H9 (cell line): Measurements from ENCODE around the gene BANF1. TPM values are rescaled to one million over a fixed set of nuclear protein-coding genes. Genes with fewer than 3 reads are reported as not detected.

ENCODE experiments used
- DNase-seq: peaks from one replicate; pipeline ENCODE4 v3.0.0-alpha.2; 2017
- H2AFZ ChIP-seq: one replicate; pipeline ENCODE4 v1.6.1; 2013; ENCODE audit warnings: mild to moderate bottlenecking, low read length, control low read depth, moderate library complexity
- H2AK5ac ChIP-seq: 2 replicates; pipeline ENCODE4 v1.6.1; 2013; ENCODE audit warnings: low read length, control low read depth, mixed read lengths; ENCODE audit not compliant: insufficient read length
- H2BK120ac ChIP-seq: one replicate; pipeline ENCODE4 v1.6.1; 2013; ENCODE audit warnings: low read depth, mild to moderate bottlenecking, low read length, control low read depth, inconsistent platforms; ENCODE audit not compliant: poor library complexity, severe bottlenecking
- H2BK12ac ChIP-seq: 2 replicates; pipeline ENCODE4 v1.6.1; 2013; ENCODE audit warnings: low read length, control low read depth, mixed read lengths, low read depth; ENCODE audit not compliant: insufficient read length
- H2BK15ac ChIP-seq: 2 replicates; pipeline ENCODE4 v1.6.1; 2013; ENCODE audit warnings: low read depth, low read length, control low read depth
- H2BK20ac ChIP-seq: one replicate; pipeline ENCODE4 v1.6.1; 2013; ENCODE audit warnings: low read depth, mild to moderate bottlenecking, low read length, control low read depth, inconsistent platforms; ENCODE audit not compliant: poor library complexity, severe bottlenecking
- H2BK5ac ChIP-seq: 2 replicates; pipeline ENCODE4 v1.6.1; 2013; ENCODE audit warnings: low read length, control low read depth, mixed read lengths; ENCODE audit not compliant: insufficient read length
- H3K14ac ChIP-seq: 2 replicates; pipeline ENCODE4 v1.6.1; 2013; ENCODE audit warnings: low read length, control low read depth; ENCODE audit not compliant: insufficient read depth
- H3K18ac ChIP-seq: 2 replicates; pipeline ENCODE4 v1.6.1; 2013; ENCODE audit warnings: low read depth, mild to moderate bottlenecking, mixed read lengths, low read length, control low read depth; ENCODE audit not compliant: insufficient read length
- H3K23ac ChIP-seq: 2 replicates; pipeline ENCODE4 v1.6.1; 2013; ENCODE audit warnings: low read length, control low read depth, mixed read lengths, low read depth; ENCODE audit not compliant: insufficient read length
- H3K23me2 ChIP-seq: 2 replicates; pipeline ENCODE4 v1.6.1; 2013; ENCODE audit warnings: low read depth, mild to moderate bottlenecking, mixed read lengths, low read length, control low read depth; ENCODE audit not compliant: insufficient read length, poor library complexity, severe bottlenecking
- H3K27ac ChIP-seq: 2 replicates; pipeline ENCODE4 v1.5.1; 2013; ENCODE audit warnings: low read length, control low read depth, mixed read lengths, low read depth; ENCODE audit not compliant: insufficient read length
- H3K27me3 ChIP-seq: 2 replicates; pipeline ENCODE4 v1.6.1; 2013; ENCODE audit warnings: low read length, control low read depth, inconsistent platforms; ENCODE audit not compliant: insufficient read depth
- H3K4ac ChIP-seq: 2 replicates; pipeline ENCODE4 v1.6.1; 2013; ENCODE audit warnings: low read depth, mild to moderate bottlenecking, control low read depth, inconsistent platforms, low read length, moderate library complexity
- H3K4me1 ChIP-seq: 2 replicates; pipeline ENCODE4 v1.6.1; 2013; ENCODE audit warnings: low read length, control low read depth, inconsistent platforms; ENCODE audit not compliant: insufficient read depth
- H3K4me2 ChIP-seq: 2 replicates; pipeline ENCODE4 v1.6.1; 2013; ENCODE audit warnings: low read length, control low read depth, mixed read lengths; ENCODE audit not compliant: insufficient read length, insufficient read depth
- H3K56ac ChIP-seq: 2 replicates; pipeline ENCODE4 v1.6.1; 2013; ENCODE audit warnings: low read depth, mild to moderate bottlenecking, mixed read lengths, low read length, control low read depth; ENCODE audit not compliant: insufficient read length
- H3K79me1 ChIP-seq: 2 replicates; pipeline ENCODE4 v1.6.1; 2013; ENCODE audit warnings: low read depth, mild to moderate bottlenecking, moderate library complexity, low read length, control low read depth, inconsistent platforms; ENCODE audit not compliant: insufficient read depth, poor library complexity, severe bottlenecking
- H3K79me2 ChIP-seq: 2 replicates; pipeline ENCODE4 v1.6.1; 2013; ENCODE audit warnings: low read length, control low read depth, inconsistent platforms; ENCODE audit not compliant: insufficient read depth
- H3K9ac ChIP-seq: 2 replicates; pipeline ENCODE4 v1.6.1; 2013; ENCODE audit warnings: low read length, control low read depth, mixed read lengths; ENCODE audit not compliant: insufficient read length; ENCODE audit errors: extremely low read depth
- H3K9me3 ChIP-seq: one replicate; pipeline ENCODE4 v1.6.1; 2013; ENCODE audit warnings: low read depth, low read length, inconsistent platforms; ENCODE audit not compliant: control insufficient read depth
- H3T11ph ChIP-seq: one replicate; pipeline ENCODE4 v1.6.1; 2013; ENCODE audit warnings: mild to moderate bottlenecking, low read length, control low read depth, inconsistent platforms
- H4K20me1 ChIP-seq: one replicate; pipeline ENCODE4 v1.6.1; 2013; ENCODE audit not compliant: control insufficient read depth, insufficient read length, insufficient read depth
- H4K5ac ChIP-seq: 2 replicates; pipeline ENCODE4 v1.6.1; 2013; ENCODE audit warnings: low read depth, mild to moderate bottlenecking, mixed read lengths, low read length, control low read depth; ENCODE audit not compliant: insufficient read length
- H4K8ac ChIP-seq: replicated peaks from 2 replicates; pipeline ENCODE4 v1.6.1; 2013; ENCODE audit warnings: low read length, control low read depth, mixed read lengths, low read depth; ENCODE audit not compliant: insufficient read length
- H4K91ac ChIP-seq: 2 replicates; pipeline ENCODE4 v1.6.1; 2013; ENCODE audit warnings: low read depth, mild to moderate bottlenecking, moderate library complexity, mixed read lengths, low read length, control low read depth; ENCODE audit not compliant: insufficient read length
- H3K27ac Mint-ChIP-seq, 3 experiments: 2 replicates in 2 of 3; 3 replicates in 1 of 3; pipeline ENCODE4 v1.8.0; 2020 to 2021; ENCODE audit warnings: mixed read lengths in 3 of 3, mild to moderate bottlenecking in 1 of 3, moderate library complexity in 1 of 3
- H3K27me3 Mint-ChIP-seq: 2 replicates; pipeline ENCODE4 v1.8.0; 2021; ENCODE audit warnings: low read depth, mild to moderate bottlenecking, moderate library complexity, mixed read lengths
- H3K36me3 Mint-ChIP-seq, 3 experiments: 2 replicates in 2 of 3; 3 replicates in 1 of 3; pipeline ENCODE4 v1.8.0; 2020 to 2021; ENCODE audit warnings: low read depth in 3 of 3, mixed read lengths in 3 of 3; ENCODE audit not compliant: insufficient read depth in 1 of 3
- H3K4me1 Mint-ChIP-seq, 2 experiments: 2 replicates each; pipeline ENCODE4 v1.8.0; 2020; ENCODE audit warnings: mixed read lengths in 2 of 2
- H3K4me3 Mint-ChIP-seq, 2 experiments: 2 replicates in 1 of 2; 3 replicates in 1 of 2; pipeline ENCODE4 v1.8.0; 2020 to 2021; ENCODE audit warnings: mild to moderate bottlenecking in 2 of 2, mixed read lengths in 2 of 2, moderate library complexity in 1 of 2
- H3K9me3 Mint-ChIP-seq, 2 experiments: 2 replicates in 1 of 2; 3 replicates in 1 of 2; pipeline ENCODE4 v1.8.0; 2020; ENCODE audit warnings: mild to moderate bottlenecking in 2 of 2, mixed read lengths in 2 of 2, moderate library complexity in 1 of 2
- CTCF ChIP-seq: fragments of 200-600 bp; sonication (generic); conservative IDR thresholded peaks from 3 replicates; pipeline ENCODE4 v1.8.0; 2021; ENCODE audit warnings: antibody characterized with exemption, mild to moderate bottlenecking
- WGBS: extraction: QIAGEN DNeasy Blood & Tissue Kit; methylation state at CpG from one replicate; pipeline ENCODE4 v1.1.7; 2013; ENCODE audit warnings: missing lambda C conversion rate, low lambda C conversion rate, mixed read lengths; ENCODE audit not compliant: insufficient read length; ENCODE audit errors: extremely low coverage; 5-methylcytosine and 5-hydroxymethylcytosine counted together
- total RNA-seq: library from RNA; stranded (reverse); gene quantifications from 2 replicates; pipeline ENCODE4 v1.2.1, GENCODE V29; 2021

BANF1 gene
- total RNA-seq, 1 experiment from 2014 or later: 346 TPM

GRCh38 chr11:65964906-65965305 lies 37.4 kb upstream of the BANF1 start:
- Histone ChIP-seq H2BK5ac (no peak overlapping the region), H4K20me1 (no peaks in the 10 kb centered on the region), H3K27me3 (no peaks in the 10 kb centered on the region), H3K4ac (no peak overlapping the region), H3K9ac (no peak overlapping the region), H3K79me2 (peaks cover 10% of the 10 kb centered on the region; the same call in 1 of the 2 replicates), H3K56ac (no peak overlapping the region), H3K14ac (no peak overlapping the region), H3K4me1 (peaks cover 3% of the 10 kb centered on the region; the same call in 1 of the 2 replicates), H3K23me2 (peaks cover 3% of the 10 kb centered on the region), H4K91ac (no peak overlapping the region), H2BK15ac (no peak overlapping the region), H2BK120ac (no peak overlapping the region), H4K5ac (no peak overlapping the region), H3K9me3 (no peaks in the 10 kb centered on the region), H2BK20ac (no peak overlapping the region), H2AK5ac (no peak overlapping the region), H3K79me1 (peaks cover 5% of the 10 kb centered on the region), H3K4me2 (no peak overlapping the region), H3K23ac (no peak overlapping the region), H2BK12ac (no peak overlapping the region), H3K27ac (no peak overlapping the region), H3K18ac (no peak overlapping the region), H4K8ac (no peak overlapping the region), H3T11ph (no peak overlapping the region), H2AFZ (no peak overlapping the region)
- TF ChIP-seq CTCF: no peak
- WGBS: no CpG with 5 or more reads among the region's 10 CpGs
- Mint-ChIP-seq H3K27me3 (no peaks in the 10 kb centered on the region), H3K27ac (no peak overlapping the region), H3K36me3 (peaks cover 39 to 67% (median 62%) of the 10 kb centered on the region in 3 experiments), H3K4me3 (no peak overlapping the region), H3K4me1 (peaks cover 11 to 12% of the 10 kb centered on the region in 2 experiments), H3K9me3 (no peaks in the 10 kb centered on the region; a peak in 1 of 5 replicates)
- DNase-seq: no peak
